ENCODE measurements around the gene ATG7.

Gene ATG7

DNA sequence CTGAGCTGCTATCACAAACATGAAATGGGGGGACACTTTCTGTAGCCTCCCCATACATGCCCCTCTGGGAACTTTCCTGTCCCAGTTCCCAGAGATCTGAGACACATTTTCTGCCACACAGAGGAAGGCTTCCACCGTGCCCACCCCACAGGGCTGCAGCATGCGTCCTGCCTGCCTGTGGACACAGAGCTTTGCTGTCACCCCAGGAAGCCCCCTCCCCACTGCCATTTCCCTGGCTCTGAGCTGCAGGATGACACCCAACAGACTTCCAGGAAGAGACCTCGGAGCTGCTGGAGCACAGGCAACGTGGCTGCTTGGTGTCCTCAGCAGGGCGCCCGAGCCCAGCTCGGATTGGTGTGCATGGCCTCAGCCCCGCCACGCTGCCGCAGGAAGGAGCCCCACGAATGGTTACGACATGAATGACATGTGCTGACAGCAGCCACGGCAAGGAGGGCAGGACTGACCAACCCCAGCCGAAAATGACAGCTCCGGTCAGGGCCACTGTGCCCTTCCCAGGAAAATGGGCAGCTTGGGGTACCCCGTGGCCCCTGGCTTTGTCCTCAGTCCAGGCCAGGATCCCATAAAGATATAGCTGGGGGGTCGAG lies 290.2 kb downstream of the ATG7 start:
- TF ChIP-seq, protein P1, sequence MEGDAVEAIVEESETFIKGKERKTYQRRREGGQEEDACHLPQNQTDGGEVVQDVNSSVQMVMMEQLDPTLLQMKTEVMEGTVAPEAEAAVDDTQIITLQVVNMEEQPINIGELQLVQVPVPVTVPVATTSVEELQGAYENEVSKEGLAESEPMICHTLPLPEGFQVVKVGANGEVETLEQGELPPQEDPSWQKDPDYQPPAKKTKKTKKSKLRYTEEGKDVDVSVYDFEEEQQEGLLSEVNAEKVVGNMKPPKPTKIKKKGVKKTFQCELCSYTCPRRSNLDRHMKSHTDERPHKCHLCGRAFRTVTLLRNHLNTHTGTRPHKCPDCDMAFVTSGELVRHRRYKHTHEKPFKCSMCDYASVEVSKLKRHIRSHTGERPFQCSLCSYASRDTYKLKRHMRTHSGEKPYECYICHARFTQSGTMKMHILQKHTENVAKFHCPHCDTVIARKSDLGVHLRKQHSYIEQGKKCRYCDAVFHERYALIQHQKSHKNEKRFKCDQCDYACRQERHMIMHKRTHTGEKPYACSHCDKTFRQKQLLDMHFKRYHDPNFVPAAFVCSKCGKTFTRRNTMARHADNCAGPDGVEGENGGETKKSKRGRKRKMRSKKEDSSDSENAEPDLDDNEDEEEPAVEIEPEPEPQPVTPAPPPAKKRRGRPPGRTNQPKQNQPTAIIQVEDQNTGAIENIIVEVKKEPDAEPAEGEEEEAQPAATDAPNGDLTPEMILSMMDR (IDR thresholded peaks at IDR 0.05): no peak

DNA sequence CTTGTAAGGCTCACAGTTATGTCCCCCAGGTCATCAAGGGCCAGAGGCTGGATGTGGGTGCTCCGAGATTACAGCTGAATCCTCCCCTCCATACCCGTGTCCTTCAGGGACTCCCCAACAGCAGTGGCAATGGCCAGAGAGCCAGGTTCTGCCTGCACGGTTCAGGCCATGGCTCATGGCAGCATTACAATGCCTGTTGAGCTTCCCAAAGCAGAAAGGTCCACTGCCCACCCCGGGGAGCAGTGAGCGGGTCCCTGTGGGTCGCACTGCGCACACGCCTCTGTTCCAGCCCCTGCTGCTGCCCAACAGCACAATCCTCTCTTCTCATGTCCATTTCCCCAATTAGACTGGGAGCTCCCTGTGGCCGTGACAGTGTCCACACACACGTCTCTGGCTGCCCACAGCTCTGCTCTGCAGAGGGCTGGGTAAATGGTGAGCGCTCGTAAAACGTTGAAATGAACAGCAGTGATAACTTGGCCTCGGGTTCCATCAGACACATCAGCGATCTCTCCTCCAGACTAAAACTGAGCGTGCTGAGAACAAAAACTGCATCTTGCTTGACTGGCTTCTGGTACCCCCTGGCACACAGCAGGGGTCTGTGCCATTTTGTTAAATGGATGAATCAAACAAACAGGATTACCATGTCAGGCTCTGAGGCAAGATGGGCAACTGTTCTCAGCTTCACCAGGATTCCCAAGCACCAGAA lies 291.1 kb downstream of the ATG7 start:
- TF ChIP-seq, protein P1 (IDR thresholded peaks at IDR 0.05): no peak

DNA sequence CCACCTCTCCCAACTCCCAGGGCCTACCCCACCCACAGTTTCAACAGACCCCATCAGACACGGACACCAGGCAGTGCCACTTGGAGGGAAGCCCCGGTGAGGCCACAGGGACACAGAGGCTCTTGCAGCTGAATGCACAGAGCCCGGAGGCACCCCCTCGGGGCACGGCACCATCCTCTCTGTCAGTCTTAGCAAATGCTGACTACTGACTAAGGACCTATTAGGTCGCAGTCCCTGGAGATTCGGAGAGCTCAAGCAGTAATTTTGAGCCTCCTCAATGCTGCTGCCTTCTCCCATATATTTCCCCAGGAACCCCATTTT lies 291.6 kb downstream of the ATG7 start:
- TF ChIP-seq, protein P1 (IDR thresholded peaks at IDR 0.05): no peak

DNA sequence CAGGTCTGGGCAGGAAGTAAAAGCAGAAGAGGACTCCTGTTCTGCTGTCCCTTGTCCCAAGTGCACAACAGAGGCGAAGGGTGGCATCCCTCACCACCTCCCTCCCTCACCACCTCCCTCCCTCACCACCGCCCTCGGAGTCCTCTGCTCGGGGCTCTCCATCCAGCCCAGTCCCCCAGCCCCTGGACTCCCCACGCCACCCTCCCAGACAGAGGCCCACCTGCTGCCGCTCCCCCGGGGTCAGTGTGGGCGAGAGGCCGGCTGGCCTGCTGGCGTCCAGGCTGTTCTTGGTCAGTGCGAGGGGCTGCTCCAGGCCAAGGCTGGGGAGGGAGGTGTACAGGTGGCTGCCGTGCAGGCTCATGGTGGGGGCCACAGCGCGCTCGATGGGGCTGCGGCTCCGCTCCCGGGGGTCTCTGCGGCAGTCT lies 292.4 kb downstream of the ATG7 start:
- TF ChIP-seq, protein P1 (IDR thresholded peaks at IDR 0.05): no peak

DNA sequence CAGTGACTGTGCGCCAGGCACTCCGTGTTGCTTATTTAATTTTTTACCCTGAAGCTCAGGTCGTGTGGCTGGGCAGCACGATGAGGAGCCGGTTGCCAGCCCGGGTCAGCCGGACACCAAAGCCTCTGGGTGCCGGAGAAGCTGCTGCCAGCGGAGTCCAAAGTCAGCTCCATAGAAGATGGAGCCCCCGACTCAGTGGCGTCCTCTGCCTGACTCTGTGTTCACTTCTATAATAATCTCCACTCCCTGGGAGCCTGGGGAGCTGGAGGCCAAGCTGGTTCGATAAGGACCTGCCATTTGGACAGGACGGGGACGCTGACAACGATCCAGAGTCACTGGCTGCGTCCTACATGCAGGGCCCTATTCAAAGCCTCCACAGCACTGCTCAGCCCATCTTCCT lies 292.9 kb downstream of the ATG7 start:
- TF ChIP-seq, protein P1 (IDR thresholded peaks at IDR 0.05): no peak

DNA sequence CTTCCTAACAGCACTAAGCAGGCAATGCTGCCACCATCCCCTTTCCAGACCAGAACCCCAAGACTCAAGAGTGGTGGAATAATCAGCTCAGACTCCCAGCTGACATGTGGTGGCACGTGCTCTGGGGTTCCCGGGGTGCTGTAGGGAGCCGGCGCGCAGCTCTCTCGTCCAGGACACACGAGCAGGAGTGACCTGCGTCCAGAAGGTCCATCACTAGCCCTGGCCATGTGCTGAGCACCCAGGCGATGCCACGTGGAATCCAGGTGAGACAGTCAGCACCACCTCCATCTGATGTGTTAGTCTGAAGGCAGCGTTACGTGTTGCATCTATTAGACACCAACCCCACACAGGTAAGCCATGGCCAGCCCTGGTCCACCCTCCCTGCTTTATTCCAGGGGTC lies 293.3 kb downstream of the ATG7 start:
- TF ChIP-seq, protein P1 (IDR thresholded peaks at IDR 0.05): no peak

DNA sequence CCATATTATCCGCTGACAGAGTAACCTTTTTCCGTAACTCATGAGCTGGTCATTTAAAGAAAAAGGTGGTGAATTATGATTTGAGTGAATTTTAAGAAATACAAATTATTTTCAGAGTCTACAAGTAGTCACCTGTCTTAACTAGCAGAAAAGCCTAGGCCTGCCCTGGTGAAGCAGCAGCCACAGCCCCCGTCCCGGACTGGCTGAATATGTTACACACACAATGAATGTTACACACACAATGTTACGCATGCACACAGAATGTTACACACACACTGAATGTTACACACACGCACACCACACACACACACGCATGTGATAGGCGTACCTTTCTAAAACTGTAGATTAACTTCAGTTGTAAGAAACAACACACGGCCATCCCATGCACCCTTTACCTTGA lies 293.7 kb downstream of the ATG7 start:
- TF ChIP-seq, protein P1 (IDR thresholded peaks at IDR 0.05): no peak
